CD4-positive, alpha-beta T cell treated with Interleukin-17A for 4 hours (primary cell): ENCODE data around the gene CERS4.
"Not testable (repeated sequence)": the region's sequence is repeated elsewhere in the genome, so short reads cannot be mapped to it uniquely, and the experiment has no call there.

Experiments used
- DNase-seq: peaks from one replicate; pipeline ENCODE4 v3.0.0-alpha.2; 2020; ENCODE audit warnings: mixed read lengths

Gene CERS4, protein sequence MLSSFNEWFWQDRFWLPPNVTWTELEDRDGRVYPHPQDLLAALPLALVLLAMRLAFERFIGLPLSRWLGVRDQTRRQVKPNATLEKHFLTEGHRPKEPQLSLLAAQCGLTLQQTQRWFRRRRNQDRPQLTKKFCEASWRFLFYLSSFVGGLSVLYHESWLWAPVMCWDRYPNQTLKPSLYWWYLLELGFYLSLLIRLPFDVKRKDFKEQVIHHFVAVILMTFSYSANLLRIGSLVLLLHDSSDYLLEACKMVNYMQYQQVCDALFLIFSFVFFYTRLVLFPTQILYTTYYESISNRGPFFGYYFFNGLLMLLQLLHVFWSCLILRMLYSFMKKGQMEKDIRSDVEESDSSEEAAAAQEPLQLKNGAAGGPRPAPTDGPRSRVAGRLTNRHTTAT

DNA sequence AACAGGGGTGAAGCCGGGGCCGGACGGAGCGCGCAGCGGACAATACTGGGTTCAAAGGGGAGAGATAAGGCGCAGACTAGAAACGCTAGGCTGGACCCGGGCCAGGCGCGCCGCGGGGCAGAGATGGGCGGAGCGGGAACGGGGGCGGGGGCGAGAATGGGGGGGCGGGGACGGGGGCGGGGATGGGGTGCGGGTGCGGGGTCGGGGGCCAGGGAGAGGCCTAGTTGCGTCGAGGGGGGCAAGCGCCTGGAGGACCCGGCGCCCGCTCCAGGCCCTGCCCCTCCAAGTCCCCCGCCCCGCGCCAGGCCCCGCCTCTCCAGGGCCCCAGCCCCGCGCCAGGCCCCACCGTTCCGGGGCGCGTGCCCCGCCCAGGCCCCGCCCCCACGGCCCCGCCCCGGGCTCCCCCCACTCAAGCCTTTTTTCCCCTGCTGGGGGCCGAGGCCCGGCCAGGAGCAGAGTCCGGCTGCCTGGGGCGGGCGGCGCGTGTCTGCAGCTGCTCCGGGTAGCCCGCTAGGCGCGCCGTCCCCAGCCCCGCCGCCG is at the start of gene CERS4:
CERS4 (plus strand) TSS at position 449 of the 540 bp plus-strand sequence. CDS start 41,707 bp downstream, outside the sequence.
- DNase-seq, result peak; percentile 93

DNA sequence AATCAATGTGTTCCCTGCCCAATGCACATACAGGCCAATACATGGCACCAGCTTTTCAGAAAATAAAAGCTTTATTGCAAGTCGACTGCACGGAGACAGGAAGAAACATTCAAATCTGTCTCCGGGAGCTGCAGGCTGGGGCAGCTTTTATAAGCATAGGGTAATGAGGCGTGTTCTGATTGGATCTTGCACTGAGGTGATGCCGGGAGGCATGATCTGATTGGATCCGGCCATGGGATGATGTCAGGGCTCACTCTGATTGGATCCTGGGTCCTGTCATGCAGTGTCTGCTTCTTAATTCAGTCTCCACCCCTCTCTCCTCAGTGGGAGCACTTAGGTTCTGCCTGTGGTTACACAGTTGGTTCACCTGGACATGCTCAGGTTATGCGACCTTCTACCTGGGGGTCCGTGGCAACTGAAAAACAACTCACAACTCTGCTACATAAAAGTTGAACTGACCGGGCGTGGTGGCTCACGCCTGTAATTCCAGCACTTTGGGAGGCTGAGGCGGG is 48.0 kb upstream of the CERS4 start:
- no peak for DNase-seq

DNA sequence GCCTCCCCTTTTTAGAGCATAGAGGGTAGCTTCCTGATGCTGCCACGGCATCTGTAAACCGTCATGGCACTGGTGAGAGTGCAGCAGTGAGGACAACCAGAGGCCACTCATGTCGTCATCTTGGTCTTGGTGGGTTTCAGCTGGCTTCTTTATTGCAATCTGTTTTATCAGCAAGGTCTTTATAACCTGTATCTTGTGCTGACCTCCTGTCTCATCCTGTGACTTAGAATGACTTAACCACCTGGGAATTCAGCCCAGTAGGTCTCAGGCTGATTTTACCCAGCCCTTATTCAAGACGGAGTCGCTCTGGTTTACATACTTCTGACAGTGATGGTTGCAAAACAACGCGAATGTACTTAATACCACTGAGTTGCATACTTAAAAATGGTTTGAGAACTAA is 45.4 kb upstream of the CERS4 start:
- DNase-seq, result no peak

DNA sequence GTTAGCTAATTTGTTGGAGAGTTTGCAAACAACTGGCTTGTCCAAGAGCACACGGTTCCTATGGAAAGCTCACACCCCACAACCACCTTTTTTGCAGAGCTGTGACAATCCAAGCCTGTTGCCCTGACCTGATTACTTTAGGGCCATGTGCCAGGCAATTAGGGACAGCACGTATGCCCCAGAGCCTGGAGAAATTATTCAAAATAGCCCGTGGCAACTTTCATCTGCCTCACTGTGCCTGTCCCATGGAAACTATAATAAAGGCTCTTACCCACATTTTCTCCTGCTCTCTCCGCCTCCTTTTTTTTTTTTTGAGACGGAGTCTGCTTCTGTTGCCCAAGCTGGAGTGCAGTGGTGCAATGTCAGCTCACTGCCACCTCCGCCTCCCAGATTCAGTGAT is 41.2 kb upstream of the CERS4 start:
- no peak for DNase-seq

DNA sequence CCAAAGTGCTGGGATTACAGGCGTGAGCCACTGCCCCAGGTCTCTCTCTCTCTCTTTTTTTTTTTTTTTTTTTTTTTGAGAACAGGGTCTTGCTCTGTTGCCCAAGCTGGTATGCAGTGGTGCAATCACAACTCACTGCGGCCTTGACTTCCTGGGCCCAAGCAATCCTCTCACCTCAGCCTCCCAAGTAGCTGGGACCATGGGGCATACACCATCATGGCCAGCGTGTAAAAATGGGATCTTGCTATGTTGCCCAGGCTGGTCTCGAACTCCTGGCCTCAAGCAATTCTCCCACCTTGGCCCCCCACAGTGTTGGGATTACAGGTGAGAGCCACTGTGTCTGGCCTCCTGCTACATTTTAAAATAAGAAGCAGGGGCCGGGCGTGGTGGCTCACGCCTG is 40.6 kb upstream of the CERS4 start:
- no peak for DNase-seq

DNA sequence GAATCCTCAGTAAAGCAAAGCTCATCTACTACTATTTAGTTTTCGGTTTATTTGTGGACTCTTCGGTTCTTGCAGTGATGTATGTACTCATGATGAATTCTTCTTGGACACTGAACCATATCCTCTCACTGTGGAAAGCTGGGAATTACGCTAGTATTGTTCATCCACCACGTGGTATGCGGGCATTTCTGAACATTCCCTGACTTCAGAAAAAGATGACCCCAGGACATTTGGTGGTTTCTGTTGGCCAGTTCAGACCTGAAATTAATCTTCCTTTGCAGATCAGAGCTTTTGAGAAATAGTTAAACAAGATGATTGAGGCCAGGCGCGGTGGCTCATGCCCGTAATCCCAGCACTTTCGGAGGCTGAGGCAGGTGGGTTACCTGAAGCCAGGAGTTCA is 34.5 kb upstream of the CERS4 start:
- DNase-seq, result no peak

DNA sequence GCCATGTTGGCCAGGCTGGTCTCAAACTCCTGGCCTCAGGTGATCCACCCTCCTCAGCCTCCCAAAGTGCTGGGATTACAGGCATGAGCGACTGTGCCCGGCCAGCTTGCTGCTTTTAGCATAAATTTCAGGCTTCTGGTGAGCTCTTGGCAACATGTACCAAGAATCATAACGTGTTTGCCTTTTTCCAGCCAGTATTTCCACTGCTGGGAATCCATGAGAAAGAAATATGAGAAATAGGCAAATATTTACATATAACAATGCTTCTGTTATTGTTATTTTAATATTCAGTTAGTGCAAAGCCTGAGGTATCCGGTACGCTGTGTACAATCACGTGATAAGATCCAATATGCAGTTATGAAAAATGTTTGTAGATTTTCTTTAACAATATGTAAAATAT is 29.2 kb upstream of the CERS4 start:
- DNase-seq, result no peak

DNA sequence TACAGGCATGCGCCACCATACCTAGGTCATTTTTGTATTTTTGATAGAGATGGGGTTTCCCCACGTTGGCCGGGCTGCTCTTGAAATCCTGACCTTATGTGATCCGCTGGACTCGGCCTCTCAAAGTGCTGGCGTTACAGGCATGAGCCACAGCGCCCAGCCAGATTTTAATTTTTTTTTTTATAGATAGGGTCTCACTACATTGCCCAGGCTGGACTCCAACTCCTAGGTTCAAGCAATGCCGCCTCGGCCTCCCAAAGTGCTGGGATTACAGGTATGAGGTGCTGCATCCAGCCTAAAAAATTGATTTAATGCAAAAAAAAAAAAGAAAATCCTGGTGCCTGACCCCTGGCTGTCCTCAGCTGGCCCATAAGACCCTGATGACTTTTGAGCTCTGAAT is 24.9 kb upstream of the CERS4 start:
- no peak for DNase-seq

DNA sequence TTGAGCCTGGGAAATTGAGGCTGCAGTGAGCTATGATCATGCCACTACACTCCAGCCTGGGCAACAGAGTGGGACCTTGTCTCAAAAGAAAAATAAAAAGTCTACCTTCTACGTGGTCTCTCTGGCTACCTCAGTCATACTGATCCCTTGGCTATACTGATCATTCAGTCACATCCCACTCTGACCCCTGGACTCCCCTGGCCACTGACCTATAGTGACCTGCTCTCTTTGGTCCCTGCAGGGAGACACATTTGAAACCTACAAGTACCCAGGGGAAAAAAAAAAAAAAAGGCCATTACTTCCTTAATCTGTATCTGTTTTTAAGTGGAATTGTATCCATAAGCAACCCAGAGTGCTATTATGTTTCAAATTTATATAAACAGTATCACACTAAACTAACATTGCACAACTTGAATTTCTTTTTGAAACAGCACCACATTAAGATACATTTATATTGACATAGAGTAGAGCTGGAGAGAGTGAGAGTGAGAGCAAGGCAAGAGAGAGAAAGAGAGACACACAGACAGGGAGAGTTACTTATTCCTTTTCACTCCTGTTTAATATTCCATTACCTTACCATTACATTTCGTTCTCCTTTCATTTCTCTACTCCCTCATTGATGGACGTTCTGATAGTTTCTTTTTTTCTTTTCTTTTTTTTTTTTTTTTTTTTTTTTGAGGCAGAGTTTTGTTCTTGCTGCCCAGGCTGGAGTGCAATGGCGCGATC is 23.7 kb upstream of the CERS4 start:
- no peak for DNase-seq

DNA sequence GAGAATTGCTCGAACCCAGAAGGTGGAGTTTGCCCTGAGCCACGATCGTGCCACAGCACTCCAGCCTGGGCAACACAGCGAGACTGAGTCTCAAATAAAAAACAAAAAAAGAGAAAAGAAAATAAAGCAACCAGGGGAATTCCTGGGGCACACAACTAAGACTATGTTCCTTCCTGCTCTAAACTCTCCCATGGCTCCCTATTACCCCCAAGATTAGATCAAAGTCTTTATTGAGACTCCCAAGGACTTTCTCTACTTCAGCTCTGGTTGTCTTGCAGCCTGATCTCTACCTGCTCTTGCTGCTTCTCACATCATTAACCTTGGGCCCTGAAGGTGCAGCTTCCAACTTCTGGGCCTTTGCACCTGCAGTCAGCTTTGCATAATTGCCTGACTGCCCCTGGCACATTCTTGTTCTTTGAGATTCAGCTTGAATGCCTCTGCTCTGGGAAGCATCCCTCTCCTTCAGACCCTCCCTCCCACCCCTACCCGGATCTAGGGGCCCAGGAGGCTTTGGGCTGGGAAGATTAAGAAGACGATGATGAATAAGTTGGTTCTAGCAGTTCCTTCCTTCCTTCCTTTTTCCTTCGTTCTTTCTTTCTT is 16.8 kb upstream of the CERS4 start:
- DNase-seq, result no peak

DNA sequence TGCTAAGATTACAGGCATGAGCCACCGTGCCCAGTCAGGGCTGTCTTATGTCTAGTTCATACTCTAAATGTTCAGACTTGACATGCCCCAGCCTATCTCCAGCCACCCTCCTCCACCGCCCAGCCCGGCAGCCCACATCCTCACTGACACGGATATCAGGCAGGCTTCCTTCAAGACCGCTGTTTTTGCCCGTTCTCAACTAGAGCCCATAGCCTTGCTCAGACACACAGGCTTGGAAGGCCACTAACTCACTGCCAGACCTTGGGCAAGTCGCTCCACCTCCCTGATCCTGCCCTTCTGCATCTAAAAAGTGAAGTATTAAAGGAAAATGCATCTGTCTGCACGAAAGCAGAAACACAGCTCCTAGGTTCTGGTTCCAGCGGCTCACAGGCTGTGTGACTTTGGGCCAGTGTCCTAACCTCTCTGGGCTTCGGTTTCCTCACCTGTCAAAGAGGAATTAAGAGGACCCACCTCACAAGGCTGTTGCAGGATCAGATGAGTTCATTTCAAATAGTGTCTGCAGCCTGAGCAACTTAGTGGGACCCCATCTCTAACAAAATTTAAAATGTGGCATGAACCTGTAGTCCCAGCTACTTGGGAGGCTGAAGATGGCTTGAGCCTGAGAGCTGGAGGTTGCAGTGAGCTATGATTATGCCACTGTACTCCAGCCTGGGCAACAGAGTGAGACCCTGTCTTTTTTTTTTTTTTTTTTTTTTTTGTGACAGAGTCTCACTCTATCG is 14.5 kb upstream of the CERS4 start:
- DNase-seq, result peak; percentile 72

DNA sequence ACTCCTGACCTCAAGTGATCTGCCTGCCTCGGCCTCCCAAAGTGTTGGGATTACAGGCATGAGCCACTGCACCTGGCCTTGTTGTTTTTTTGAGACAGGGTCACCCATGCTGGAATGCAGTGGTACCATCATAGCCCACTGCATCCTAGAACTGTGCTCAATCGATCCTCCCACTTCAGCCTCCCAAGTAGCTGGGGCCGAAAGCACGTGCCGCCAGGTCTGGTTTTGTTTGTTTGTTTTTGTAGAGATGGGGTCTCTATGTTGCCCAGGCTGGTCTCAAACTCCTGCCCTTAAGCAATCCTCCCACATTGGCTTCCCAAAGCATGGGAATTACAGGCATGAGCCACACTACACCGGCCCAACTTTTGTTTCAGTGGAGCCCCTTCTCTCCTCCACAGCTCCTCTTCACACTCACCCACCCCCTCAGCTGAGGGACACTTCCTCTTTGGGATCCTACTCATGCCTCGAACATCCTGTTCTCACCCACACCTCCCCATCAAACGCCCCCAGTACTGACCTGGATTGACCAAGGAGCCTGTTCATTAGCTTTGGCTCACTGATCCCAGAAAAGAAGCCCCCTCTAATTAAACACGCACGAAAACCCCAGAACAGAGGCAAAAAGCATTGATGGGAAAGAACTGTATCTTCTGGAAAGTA is 12.8 kb upstream of the CERS4 start:
- DNase-seq, result no peak

DNA sequence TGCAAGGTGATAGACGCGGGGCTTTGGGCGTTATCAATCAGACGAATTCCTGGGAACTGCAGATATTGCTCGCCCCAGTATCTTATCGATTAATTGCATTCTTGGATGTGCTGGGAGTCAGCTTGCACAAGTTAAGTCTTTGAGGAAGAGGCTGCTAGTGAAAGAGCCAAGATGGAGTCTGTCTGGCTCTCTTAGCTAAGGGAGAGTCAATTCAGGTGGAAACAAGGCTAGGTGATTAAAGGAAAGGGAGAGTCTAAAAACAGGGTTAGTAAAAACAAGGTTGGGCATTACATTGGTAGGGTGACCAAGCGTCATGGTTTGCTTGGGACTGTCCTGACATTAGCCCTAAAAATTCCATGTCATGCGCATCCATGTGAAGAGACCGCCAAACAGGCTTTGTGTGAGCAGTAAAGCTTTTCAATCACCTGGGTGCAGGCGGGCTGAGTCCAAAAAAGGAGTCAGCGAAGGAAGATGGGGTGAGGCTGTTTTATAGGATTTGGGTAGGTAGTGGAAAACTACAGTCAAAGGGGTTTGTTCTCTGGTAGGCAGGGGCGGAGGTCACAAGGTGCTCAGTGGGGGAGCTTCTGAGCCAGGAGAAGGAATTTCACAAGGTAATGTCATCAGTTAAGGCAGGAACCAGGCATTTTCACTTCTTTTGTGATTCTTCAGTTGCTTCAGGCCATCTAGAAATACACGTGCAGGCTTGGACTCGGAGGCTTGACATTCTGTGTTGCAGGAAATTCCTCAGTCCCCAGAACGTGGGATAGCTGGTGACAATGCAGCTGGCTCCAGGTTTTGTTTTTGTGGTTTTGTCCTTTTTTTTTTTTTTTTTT is 5.7 kb upstream of the CERS4 start:
- not testable (repeated sequence) for DNase-seq

DNA sequence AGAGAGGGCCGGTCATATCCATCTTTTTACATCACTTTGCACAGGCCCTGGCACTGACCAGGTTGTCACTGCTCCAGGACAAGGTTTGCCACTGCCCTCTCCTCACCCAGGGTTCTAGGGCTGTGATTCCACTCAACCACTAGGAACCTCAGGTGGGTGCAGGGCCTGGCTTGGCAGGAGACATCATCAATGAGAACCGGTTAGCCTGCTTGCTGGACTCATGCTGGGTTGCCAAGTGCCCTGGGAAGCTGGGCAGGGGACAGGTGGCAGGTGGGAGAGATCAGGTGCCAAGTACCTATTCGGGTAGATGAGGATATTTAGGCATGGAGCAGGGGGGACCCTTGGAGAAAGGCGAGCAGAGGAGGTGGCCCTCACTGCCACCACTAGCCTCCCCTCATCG is 4.2 kb upstream of the CERS4 start:
- DNase-seq, result no peak

DNA sequence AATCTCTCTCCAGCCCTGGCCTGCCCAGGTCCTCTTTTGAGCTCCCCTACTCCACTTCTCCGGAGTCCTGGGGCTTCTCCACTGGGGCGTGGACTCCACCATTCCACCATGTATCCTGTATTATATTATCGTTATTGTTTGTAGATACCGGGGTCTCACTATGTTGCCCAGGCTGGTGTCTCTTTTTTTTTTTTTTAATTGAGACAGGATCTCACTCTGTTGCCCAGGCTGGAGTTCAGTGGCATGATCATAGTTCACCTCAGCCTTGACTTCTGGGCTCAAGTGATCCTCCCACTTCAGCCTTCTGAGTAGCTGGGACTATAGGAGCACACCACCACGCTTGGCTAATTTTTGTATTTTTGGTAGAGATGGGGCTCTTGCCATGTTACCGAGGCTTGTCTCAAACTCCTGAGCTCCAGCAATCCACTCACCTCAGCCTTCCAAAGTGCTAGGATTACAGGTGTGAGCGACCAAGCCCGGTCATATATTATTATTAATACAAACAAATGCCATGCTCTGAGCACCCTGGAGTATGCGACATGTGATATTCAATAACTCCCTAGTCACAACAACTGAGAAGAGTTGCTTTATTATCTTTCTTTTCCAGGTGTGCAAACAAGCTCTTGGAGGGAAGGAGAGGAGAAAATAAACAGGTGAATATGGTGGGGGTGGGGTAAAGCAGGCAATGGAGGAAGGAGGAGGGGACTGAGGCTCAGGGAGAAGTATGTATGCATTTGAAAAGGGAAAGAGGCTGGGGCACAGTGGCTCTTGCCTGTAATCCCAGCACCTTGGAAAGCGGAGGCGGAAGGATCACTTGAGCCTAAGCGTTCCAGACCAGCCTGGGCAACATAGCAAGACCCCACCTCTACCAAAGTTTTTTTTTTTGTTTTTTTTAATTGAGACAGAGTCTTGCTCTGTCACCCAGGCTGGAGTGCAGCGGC is 2.8 kb upstream of the CERS4 start:
- DNase-seq, result no peak

DNA sequence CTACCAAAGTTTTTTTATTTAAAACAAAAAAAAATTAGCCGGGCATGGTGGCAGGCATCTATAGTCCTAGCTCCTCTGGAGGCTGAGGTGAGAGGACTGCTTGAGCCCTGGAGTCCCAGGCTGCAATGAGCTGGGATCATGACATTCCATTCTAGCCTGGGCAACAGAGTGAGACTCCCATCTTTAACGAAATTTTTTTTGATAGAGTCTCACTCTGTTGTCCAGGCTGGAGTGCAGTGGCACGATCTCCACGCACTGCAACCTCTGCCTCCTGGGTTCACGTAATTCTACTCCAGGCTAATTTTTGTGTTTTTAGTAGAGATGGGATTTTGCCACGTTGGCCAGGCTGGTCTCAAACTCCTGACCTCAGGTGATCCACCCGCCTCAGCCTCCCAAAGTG is 1.8 kb upstream of the CERS4 start:
- not testable (repeated sequence) for DNase-seq

DNA sequence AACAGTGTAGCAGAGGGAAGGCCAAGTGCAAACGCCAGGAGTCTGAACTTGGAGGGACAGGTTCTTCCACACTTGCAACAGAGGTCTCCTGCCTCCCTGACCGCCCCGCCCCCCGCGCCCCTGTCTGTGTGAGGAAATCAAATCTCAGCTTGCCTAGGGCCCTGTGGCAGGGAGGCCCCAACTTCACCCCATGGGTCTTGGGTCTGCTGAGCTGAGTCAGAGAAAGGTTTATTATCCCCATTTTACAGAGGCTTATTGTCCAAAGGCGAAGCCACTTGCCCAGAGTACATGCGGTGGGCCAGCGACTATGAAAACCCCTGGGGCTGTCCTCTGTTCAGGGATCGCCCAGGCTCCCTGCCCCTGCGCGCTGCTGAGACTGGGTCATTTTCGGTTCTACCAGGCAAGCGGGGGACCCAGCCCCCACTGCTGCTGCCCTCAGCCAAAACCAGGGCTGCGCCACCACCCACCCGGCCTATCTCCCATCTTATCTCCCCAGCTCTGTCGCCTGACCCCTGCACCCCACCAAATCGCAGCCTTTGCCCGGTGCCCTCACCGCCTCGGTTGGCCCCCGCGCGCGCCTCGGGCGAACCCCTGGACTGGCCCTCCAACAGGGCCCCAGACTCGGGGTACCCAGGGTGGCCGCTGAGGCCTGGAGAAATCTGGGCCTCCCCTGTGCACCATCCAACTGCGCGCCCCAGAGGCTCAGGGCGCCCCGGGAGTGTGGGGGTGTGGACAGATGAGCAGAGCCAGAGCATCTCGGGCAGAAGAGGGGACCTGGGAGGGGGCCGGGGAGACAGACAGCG is 850 bp upstream of the CERS4 start:
- no peak for DNase-seq

DNA sequence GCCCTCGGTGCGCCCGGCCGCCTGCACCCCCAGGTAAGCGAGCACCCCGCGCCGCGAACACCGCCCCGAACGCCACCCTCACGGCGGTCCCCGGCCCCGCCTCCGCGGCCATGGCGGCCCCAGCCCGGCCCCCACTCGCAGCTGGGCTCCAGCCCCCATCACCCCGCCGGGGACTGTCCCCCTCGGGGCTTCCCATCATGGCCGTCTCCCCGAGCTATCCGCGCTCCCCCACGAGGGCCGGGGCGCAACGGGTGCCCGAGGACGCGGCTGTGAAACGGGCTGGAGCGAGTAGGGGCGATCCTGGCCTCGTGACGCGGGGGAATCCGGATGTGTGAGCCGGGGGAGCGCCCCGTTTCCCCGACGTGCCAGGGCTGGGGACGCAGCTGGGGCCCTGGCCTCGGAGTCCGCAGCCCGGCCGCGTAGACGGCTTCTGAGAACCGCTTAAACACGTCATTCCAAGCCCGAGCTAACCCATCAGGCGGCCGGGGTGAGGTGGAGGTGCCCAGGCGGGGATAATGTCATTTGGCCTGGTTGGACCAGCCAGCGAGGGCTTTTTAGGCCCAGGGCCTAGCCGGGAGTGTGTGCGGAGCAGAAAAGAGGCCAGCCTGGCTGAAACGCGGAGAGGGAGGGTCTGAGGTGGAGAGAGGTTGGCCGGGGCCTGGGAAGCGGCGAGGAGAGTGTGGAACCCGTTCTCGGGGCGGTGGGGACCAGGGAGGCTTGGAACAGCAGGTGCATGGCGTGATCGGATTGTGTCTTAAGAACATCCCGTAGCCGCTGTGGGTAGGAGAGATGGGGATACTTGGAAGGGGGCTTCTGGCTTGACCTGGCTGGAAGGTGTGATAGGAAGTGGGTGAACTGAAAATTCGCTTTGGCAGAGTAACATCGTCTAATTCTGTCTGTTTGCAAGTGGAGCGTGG is 550 bp downstream of the CERS4 start:
- DNase-seq, result peak; percentile 87
